ENCODE data around the gene OR2D2.

OR2D2 gene

GRCh38 chr11:6926208-6927029 lies 34.1 kb upstream of the OR2D2 start, which contains the start of gene ZNF215 (continued):
- TF ChIP-seq ZBTB49 (tag by site-specific recombination; IDR thresholded peaks at IDR 0.05; ENCODE audit: low read depth) (no peak), ZNF114 (tag by site-specific recombination; IDR thresholded peaks at IDR 0.05) (no peak), ZNF324 (tag by site-specific recombination; IDR thresholded peaks at IDR 0.05) (no peak), ZBTB11 (tag by site-specific recombination; conservative IDR thresholded peaks at IDR 0.05; ENCODE audit: low read depth) (peak; percentile 92)

DNA sequence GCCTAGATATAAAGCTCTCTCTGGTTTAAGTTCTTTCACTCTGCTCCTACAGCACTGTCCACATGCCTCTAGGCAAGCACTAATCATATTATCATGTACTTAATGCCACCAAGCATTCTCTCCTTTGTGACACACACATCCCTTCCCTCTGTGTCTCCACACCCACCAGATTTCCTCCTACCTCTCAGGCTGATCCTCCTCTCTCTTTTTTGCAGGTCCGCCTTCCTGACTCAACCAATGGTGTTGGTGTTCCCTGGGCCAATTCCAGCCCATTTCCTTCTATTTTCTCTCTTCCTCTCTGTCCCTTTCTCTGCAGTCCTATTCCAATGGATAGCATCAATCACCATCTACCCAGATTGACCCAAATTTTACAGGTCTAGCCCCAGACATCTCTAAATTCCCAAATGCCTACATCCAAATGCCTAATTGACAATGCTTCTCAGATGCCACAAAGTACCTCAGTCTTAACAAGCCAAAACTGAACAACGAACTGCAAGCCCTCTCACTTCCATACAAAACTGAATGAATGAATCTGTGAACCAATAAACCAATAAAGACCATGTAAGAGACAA lies 33.4 kb upstream of the OR2D2 start:
- no peaks in the 10 kb centered on the region for H3K36me3 ChIP-seq (ENCODE audit: control insufficient read depth in 2 of 2, insufficient read depth in 1 of 2, low read length in 2 of 2)
- ChIA-PET CTCF (interaction anchor here (0.9 to 1.2 kb wide), 3 partner anchors 29 to 740 kb away, joined by 3 to 4 read pairs (median 3); no protein-coding TSS in a partner anchor), POLR2A (interaction anchor here (1.0 to 1.3 kb wide), 2 partner anchors 12 to 13 kb away, joined by 3 to 4 read pairs; no protein-coding TSS in a partner anchor)
- H3K4me3 ChIP-seq (ENCODE audit: low read depth, low read length), result peak overlapping the region; percentile 71
- H3K4me1 ChIP-seq (ENCODE audit: control insufficient read depth, insufficient read depth, low read length), result no peaks in the 10 kb centered on the region
- no peaks in the 10 kb centered on the region for H3K9me3 ChIP-seq (ENCODE audit: control insufficient read depth, insufficient read depth, low read depth, low read length)
- no peak overlapping the region for H3K27ac ChIP-seq (ENCODE audit: extremely low read depth, low read depth, low read length)
- TF ChIP-seq ZNF600 (tag by site-specific recombination; IDR thresholded peaks at IDR 0.05), result no peak
- peak; percentile 37; the same call in 1 of the 2 replicates for TF ChIP-seq PRDM1 (tag by site-specific recombination; IDR thresholded peaks at IDR 0.05)
- no peak for TF ChIP-seq ATF2 (tag by site-specific recombination; IDR thresholded peaks at IDR 0.05; ENCODE audit: low read depth)
- TF ChIP-seq ZNF274 (IDR thresholded peaks at IDR 0.05; ENCODE audit: low read length), result no peak
- no peak for TF ChIP-seq ZNF274 (tag by site-specific recombination; IDR thresholded peaks at IDR 0.05; ENCODE audit: borderline replicate concordance)
- TF ChIP-seq ZNF48 (tag by site-specific recombination; IDR thresholded peaks at IDR 0.05), result no peak
- TF ChIP-seq ZNF239 (tag by site-specific recombination; IDR thresholded peaks at IDR 0.05), result no peak
- no peak for TF ChIP-seq ZNF544 (tag by site-specific recombination; IDR thresholded peaks at IDR 0.05)
- peak; percentile 21; the same call in 1 of the 2 replicates for TF ChIP-seq ZBTB10 (tag by site-specific recombination; IDR thresholded peaks at IDR 0.05)
- TF ChIP-seq ZNF202 (tag by site-specific recombination; IDR thresholded peaks at IDR 0.05; ENCODE audit: borderline replicate concordance), result no peak
- peak; percentile 5; the same call in 1 of the 2 replicates for TF ChIP-seq ZBTB20 (tag by site-specific recombination; IDR thresholded peaks at IDR 0.05)
- TF ChIP-seq ZNF843 (tag by site-specific recombination; IDR thresholded peaks at IDR 0.05), result no peak
- no peak for TF ChIP-seq BCL11B (tag by site-specific recombination; IDR thresholded peaks at IDR 0.05; ENCODE audit: low read depth)
- TF ChIP-seq ZNF837 (tag by site-specific recombination; IDR thresholded peaks at IDR 0.05), result no peak
- TF ChIP-seq ZNF610 (tag by site-specific recombination; IDR thresholded peaks at IDR 0.05; ENCODE audit: borderline replicate concordance), result 0 out of 2 replicates have a peak, but pooled peaks have one; percentile 22
- TF ChIP-seq ZNF112 (tag by site-specific recombination; IDR thresholded peaks at IDR 0.05), result no peak
- TF ChIP-seq, protein P1, sequence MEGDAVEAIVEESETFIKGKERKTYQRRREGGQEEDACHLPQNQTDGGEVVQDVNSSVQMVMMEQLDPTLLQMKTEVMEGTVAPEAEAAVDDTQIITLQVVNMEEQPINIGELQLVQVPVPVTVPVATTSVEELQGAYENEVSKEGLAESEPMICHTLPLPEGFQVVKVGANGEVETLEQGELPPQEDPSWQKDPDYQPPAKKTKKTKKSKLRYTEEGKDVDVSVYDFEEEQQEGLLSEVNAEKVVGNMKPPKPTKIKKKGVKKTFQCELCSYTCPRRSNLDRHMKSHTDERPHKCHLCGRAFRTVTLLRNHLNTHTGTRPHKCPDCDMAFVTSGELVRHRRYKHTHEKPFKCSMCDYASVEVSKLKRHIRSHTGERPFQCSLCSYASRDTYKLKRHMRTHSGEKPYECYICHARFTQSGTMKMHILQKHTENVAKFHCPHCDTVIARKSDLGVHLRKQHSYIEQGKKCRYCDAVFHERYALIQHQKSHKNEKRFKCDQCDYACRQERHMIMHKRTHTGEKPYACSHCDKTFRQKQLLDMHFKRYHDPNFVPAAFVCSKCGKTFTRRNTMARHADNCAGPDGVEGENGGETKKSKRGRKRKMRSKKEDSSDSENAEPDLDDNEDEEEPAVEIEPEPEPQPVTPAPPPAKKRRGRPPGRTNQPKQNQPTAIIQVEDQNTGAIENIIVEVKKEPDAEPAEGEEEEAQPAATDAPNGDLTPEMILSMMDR (tag by site-specific recombination; IDR thresholded peaks at IDR 0.05), result no peak
- no peak for TF ChIP-seq IKZF3 (tag by site-specific recombination; IDR thresholded peaks at IDR 0.05)
- no peak for TF ChIP-seq YY2 (tag by site-specific recombination; IDR thresholded peaks at IDR 0.05)
- no peak for TF ChIP-seq MEIS1 (CRISPR knock-in tag; IDR thresholded peaks at IDR 0.05; ENCODE audit: borderline replicate concordance)
